ENCODE results near the gene COP1.
"Not testable (repeated sequence)": the region's sequence is repeated elsewhere in the genome, so short reads cannot be mapped to it uniquely, and the experiment has no call there.

Gene COP1

DNA sequence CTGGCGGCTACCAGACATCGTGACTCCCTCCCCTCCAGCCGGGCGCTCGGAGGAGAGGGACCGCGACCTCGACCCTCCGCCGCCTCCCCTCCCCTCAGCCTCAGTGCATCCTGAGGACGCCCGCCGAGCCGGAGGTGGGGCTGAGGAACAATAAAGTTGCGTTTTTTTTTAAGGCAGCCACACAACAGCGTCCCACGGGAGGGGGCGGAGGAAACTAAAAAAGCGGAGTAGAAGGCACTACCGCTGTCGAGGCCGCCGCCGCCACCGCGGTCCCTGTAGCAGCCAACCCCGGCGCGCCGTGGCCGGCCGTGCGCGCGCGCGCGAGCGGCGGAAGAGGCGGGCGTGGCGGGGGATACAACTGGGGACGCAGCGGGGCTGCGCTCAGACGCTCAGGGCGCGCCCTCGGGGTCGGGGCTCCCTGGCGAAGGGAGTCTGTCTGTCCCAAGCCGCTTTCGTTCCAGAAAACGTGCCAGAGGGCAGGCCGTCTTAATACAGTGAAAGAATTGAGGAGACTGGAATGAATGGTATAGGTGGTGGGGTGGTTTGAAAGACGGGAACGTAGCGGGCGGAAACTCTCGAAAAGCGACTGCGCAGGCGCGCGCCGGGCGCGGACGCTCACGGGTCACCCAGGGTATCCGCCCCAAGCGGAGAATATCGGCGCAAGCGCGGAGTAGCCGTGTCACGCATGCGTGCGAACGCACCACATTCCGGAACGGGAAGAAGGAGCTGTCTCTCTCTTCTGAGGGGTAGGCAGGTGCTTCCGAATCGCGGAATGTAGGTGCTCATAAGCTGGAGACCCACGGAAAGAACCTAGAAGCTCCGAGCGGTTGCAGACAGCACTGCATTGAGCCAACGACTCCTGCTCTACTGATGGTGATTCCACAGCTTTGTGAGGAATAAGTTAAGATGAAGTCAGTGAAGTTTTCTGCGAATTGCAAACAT, at the start of gene COP1:
COP1 (minus strand) TSS at position 326 of the 942 bp plus-strand sequence; CDS start at position 18, 308 bp downstream.
- peak; percentile 61 to 99 (median 93) for DNase-seq

DNA sequence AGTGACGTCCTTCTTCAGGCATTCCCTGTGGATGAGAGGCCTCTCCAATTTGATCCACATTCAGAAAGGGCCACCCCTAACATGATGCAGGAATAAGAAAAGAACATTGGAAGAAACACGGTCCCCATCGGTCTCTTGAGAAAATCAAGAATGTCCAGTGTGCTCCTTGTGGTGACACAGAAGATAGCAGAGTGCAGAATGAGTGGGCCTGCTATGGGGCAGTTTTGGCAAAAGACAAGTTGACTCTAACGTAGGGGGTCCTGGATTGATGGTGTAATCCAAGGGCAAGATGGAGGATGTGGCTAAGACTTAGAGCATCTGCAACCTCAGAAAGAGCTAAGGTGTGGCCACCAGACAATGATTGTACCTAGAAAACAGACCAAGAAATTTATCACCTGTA, 45.1 kb upstream of the COP1 start:
- no peak for DNase-seq

- no peak for DNase-seq
Measured at GRCh38 chr1:176244851-176245250, 37.8 kb upstream of the COP1 start.

DNA sequence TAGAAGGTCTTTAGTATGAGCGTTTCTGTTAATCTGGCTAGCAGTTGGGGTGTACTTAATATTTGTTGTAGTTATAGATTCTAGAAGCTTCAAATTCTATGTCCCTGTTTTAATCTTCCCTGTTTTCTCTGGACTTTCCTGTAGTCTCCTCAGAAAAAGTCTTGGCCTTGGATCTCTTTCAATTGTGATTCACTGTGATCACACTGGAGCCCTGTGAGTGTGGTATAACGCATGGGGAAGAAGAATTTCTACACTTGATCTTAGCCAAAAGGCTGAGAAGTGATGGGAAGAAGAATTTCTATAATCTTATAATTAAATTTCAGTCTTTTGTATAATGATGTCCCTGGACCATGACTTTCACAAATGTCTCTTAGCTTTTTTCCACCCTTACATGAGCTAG, 36.7 kb upstream of the COP1 start:
- DNase-seq = no peak

GRCh38 chr1:176241385-176242015, 34.4 kb upstream of the COP1 start:
- DNase-seq = no peak

DNA sequence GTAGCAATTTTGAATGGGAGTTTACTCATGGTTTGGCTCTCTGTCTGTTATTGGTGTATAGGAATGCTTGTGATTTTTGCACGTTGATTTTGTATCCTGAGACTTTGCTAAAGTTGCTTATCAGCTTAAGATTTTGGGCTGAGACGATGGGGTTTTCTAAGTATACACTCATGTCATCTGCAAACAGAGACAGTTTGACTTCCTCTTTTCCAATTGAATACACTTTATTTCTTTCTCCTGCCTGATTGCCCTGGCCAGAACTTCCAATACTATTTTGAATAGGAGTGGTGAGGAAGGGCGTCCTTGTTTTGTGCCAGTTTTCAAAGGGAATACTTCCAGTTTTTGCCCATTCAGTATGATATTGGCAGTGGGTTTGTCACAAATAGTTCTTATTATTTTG, 26.6 kb upstream of the COP1 start:
- not testable (repeated sequence) for DNase-seq

DNA sequence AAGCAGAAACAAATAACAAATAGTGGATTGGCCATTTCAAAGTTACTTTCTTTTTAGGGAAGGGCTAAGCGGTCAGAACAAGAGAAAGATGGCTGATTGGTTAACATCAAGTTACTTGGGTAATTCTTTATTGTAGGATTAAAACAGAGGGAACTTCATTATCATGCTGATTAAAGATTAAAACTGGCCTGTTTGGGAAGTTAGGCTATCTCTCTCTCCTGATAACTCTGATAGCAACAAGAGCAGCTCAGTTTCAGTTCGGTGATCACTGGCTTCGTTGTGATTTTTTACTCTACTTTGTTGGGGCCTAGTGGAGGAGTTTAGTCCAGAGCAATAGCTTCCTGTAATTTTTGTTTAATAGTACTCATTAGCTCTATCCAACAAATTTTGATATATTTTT, 20.5 kb upstream of the COP1 start:
- no peak for DNase-seq

- no peak for DNase-seq
Measured at GRCh38 chr1:176225911-176226310, 18.8 kb upstream of the COP1 start.

- no peak for DNase-seq
Measured at GRCh38 chr1:176225479-176225875, 18.4 kb upstream of the COP1 start.

GRCh38 chr1:176222196-176222595, 15.1 kb upstream of the COP1 start:
- DNase-seq = no peak

- no peak for DNase-seq
Measured at GRCh38 chr1:176220100-176220689, 13.1 kb upstream of the COP1 start.

DNA sequence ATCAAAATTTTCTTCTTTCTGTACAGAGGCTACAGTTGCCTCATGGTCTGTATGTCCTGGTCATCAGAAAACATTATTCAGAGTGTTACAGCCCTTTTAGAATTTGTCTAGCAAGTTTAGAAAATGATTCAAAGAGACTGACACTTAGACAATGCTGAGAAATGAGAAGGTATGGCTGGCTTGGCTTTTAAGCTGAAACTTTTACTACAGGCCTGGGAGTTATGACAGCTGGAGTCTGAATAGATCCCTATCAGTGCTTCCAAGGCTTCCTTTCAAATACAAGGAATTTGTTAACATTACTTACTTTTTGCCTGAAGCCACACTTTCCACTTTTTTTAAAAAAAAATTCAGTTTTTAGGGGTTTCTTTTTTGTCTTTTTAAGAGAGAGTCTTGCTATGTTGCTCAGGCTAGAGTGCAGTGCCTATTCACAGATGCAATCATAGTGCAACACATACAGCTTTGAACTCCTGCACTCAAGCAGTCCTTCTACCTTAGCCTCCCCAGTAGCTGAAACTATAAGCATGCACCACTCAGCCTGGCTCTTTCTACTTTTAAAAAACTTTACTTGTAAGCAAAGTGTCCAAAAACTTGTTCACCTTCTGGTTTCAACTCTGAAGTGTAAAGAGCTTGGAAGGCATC, 10.5 kb upstream of the COP1 start:
- no peak for DNase-seq

- DNase-seq = no peak
Measured at GRCh38 chr1:176216031-176216430, 8.9 kb upstream of the COP1 start.

GRCh38 chr1:176211396-176212165, 4.5 kb upstream of the COP1 start:
- no peak for DNase-seq

- DNase-seq = peak in 2 of 51 donors; percentile 3 to 36
Measured at GRCh38 chr1:176208034-176208433, 948 bp upstream of the COP1 start.

GRCh38 chr1:176206006-176206960, 803 bp downstream of the COP1 start:
- DNase-seq = peak in 26 of 51 donors; percentile 3 to 61 (median 39)

DNA sequence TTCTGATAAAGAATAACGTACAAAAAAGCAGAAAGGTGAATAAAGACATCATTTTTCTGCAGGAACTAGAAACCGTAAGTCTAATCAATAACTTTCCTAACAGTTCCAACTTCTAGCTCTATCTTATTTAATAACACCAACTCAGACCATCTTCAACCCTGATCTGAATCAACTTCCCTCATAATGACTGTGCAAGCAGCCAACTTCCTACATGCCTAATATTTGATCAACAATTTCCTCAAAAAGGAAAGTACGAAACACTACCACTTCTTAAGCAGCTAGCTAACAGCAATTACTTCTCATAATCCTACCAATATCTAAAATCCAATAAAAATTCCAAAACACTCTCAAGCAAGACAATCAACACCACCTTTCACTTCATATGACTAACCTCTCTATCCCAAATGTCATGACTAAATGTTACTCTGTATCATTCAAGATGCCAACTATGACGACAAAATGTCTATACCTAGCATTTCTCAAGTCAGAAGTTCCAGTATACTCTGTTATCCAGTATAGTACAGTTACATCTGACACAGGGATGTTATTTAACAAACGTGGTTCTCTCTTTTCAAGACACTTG, 1.7 kb downstream of the COP1 start:
- no peak for DNase-seq

DNA sequence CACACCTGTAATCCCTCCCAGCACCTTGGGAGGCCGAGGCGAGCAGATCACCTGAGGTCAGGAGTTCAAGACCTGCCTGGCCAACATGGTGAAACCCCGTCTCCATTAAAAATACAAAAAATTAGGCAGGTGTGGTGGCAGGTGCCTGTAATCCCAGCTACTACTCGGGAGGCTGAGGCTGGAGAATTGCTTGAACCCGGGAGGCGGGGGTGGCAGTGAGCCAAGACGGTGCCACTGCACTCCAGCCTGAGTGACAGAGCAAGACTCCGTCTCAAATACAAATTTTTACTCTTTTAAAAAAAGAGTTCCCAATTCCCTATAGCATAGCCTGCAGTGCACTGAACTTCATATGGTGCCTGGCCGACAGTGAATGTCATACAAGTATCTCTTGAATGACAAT, 2.4 kb downstream of the COP1 start:
- peak in 1 of 51 donors; percentile 2 for DNase-seq

GRCh38 chr1:176203735-176204134, 3.4 kb downstream of the COP1 start:
- no peak for DNase-seq

GRCh38 chr1:176201568-176201967, 5.5 kb downstream of the COP1 start:
- no peak for DNase-seq

Measured in hypothalamus (tissue), 51 donors.